ENCODE results near the gene SLC18A2. TPM values are rescaled to one million over a fixed set of nuclear protein-coding genes. Genes with fewer than 3 reads are reported as not detected.

SLC18A2 gene
- total and polyA plus RNA-seq, 2 experiments from 2014 or later = 0.42 to 1.0 TPM

GRCh38 chr10:117327262-117327661, 86.3 kb downstream of the SLC18A2 start:
- TF ChIP-seq, protein P1, sequence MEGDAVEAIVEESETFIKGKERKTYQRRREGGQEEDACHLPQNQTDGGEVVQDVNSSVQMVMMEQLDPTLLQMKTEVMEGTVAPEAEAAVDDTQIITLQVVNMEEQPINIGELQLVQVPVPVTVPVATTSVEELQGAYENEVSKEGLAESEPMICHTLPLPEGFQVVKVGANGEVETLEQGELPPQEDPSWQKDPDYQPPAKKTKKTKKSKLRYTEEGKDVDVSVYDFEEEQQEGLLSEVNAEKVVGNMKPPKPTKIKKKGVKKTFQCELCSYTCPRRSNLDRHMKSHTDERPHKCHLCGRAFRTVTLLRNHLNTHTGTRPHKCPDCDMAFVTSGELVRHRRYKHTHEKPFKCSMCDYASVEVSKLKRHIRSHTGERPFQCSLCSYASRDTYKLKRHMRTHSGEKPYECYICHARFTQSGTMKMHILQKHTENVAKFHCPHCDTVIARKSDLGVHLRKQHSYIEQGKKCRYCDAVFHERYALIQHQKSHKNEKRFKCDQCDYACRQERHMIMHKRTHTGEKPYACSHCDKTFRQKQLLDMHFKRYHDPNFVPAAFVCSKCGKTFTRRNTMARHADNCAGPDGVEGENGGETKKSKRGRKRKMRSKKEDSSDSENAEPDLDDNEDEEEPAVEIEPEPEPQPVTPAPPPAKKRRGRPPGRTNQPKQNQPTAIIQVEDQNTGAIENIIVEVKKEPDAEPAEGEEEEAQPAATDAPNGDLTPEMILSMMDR (IDR thresholded peaks at IDR 0.05; ENCODE audit: low read depth, low read length) = no peak
- H3K4me1 ChIP-seq (ENCODE audit: low read depth) = peaks cover 6% of the 10 kb centered on the region
- no peak overlapping the region for H3K4me3 ChIP-seq
- no peak for DNase-seq (ENCODE audit: low read depth in 1 of 2, low spot score in 1 of 2)
- H3K36me3 ChIP-seq = no peaks in the 10 kb centered on the region
- no peaks in the 10 kb centered on the region for H3K9me3 ChIP-seq (ENCODE audit: low read depth)
- no peaks in the 10 kb centered on the region for H3K27me3 ChIP-seq
- H3K27ac ChIP-seq = no peak overlapping the region

Other genes starting within 250 kb of the SLC18A2 start
- 2.1 and 2.9 TPM in 2 replicates for gene SHTN1, start 235.9 kb upstream of the SLC18A2 start, total RNA-seq
- 4.1 and 9.6 TPM in 2 replicates for gene SHTN1, start 235.9 kb upstream of the SLC18A2 start, polyA plus RNA-seq
- not detected in 2 replicates for gene VAX1, start 102.8 kb upstream of the SLC18A2 start, total RNA-seq
- gene VAX1, start 102.8 kb upstream of the SLC18A2 start, polyA plus RNA-seq = not detected in 2 replicates
- gene KCNK18, start 43.6 kb upstream of the SLC18A2 start, total RNA-seq = not detected in 2 replicates
- gene KCNK18, start 43.6 kb upstream of the SLC18A2 start, polyA plus RNA-seq = not detected in 2 replicates
- 6.9 and 12.9 TPM in 2 replicates for gene PDZD8, start 134.3 kb downstream of the SLC18A2 start, total RNA-seq
- gene PDZD8, start 134.3 kb downstream of the SLC18A2 start, polyA plus RNA-seq = 4.7 and 9.9 TPM in 2 replicates

Measured in cardiac muscle cell (in vitro differentiated cells and primary cell).